ENCODE measurements around the gene ITFG1.

DNA sequence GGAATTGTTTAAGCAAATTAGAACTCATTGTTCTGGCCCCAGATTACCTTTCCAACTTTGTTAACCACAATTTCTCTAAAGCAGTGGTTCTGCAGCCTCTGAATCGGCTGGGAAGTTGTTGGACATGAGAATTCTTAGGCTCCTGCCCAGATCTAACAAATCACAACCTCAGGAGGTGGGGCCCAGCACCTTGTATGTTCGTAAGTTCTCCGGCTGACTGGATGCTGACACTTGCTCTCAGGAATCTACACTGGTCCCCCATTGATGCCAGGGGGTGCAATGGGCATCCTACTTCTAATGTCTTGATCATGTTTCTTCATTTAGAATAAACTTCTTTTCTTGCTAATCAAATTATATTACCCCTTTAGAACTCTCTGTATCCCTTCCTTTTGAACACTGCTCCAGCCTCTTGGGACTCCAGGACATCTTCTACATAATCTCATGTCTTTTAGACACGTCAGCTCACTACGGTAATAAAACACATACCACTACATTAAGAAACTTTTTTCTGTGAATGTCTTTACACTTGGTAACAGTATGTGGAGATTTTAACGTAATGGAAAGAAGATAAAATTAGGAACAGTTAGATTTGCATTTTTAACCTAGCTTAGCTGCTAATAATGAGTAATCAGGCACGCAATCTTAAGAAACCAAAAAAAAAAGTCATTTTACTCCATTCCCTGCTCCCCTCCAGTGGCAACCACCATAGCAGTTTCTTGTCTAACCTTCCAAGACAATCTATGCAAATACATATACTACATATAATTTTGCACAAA, 143.2 kb downstream of the ITFG1 start:
- TF ChIP-seq, protein P1, sequence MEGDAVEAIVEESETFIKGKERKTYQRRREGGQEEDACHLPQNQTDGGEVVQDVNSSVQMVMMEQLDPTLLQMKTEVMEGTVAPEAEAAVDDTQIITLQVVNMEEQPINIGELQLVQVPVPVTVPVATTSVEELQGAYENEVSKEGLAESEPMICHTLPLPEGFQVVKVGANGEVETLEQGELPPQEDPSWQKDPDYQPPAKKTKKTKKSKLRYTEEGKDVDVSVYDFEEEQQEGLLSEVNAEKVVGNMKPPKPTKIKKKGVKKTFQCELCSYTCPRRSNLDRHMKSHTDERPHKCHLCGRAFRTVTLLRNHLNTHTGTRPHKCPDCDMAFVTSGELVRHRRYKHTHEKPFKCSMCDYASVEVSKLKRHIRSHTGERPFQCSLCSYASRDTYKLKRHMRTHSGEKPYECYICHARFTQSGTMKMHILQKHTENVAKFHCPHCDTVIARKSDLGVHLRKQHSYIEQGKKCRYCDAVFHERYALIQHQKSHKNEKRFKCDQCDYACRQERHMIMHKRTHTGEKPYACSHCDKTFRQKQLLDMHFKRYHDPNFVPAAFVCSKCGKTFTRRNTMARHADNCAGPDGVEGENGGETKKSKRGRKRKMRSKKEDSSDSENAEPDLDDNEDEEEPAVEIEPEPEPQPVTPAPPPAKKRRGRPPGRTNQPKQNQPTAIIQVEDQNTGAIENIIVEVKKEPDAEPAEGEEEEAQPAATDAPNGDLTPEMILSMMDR (IDR thresholded peaks at IDR 0.05): no peak
- no peak for TF ChIP-seq POLR2A (IDR thresholded peaks at IDR 0.05)

Measured in stomach (tissue), 4 donors.